GM21576 (cell line): ENCODE measurements around the gene BNIP2.
"Not testable (repeated sequence)": the region's sequence is repeated elsewhere in the genome, so short reads cannot be mapped to it uniquely, and the experiment has no call there.

Experiments used
- ATAC-seq: cut with Tn5 transposase; IDR thresholded peaks from one replicate; pipeline ENCODE4 v1.9.1; 2021; ENCODE audit warnings: mild to moderate bottlenecking, moderate library complexity; ENCODE audit not compliant: unreplicated experiment

Gene BNIP2

GRCh38 chr15:59689626-59690236 lies 611 bp upstream of the BNIP2 start:
- ATAC-seq, result no peak

- no peak for ATAC-seq
Observed at GRCh38 chr15:59688423-59688781, 718 bp downstream of the BNIP2 start.

- no peak for ATAC-seq
Observed at GRCh38 chr15:59687836-59688235, 1.3 kb downstream of the BNIP2 start.

- no peak for ATAC-seq
Observed at GRCh38 chr15:59686389-59686788, 2.7 kb downstream of the BNIP2 start.

- no peak for ATAC-seq
Observed at GRCh38 chr15:59685737-59686297, 3.3 kb downstream of the BNIP2 start.

- no peak for ATAC-seq
Observed at GRCh38 chr15:59680870-59681269, 8.2 kb downstream of the BNIP2 start.

GRCh38 chr15:59680346-59680745 lies 8.8 kb downstream of the BNIP2 start:
- ATAC-seq, result no peak

- no peak for ATAC-seq
Observed at GRCh38 chr15:59678620-59679019, 10.5 kb downstream of the BNIP2 start.

GRCh38 chr15:59678172-59678571 lies 10.9 kb downstream of the BNIP2 start:
- ATAC-seq, result no peak

- ATAC-seq, result no peak
Observed at GRCh38 chr15:59676565-59676964, 12.6 kb downstream of the BNIP2 start.

GRCh38 chr15:59674361-59674877 lies 14.7 kb downstream of the BNIP2 start:
- no peak for ATAC-seq

GRCh38 chr15:59668556-59668955 lies 20.6 kb downstream of the BNIP2 start:
- no peak for ATAC-seq

GRCh38 chr15:59662260-59662659 lies 26.9 kb downstream of the BNIP2 start:
- ATAC-seq, result no peak

- ATAC-seq, result no peak
Observed at GRCh38 chr15:59659366-59659765, 29.8 kb downstream of the BNIP2 start.

GRCh38 chr15:59657635-59658125 lies 31.4 kb downstream of the BNIP2 start:
- no peak for ATAC-seq

- ATAC-seq, result peak; percentile 93
Observed at GRCh38 chr15:59656897-59657634, 32.1 kb downstream of the BNIP2 start, which contains the start of gene GTF2A2. TSS of gene GTF2A2 (minus strand) at chr15:59657515. CDS start at chr15:59652277, 5,238 bp downstream.

GRCh38 chr15:59654046-59654445 lies 35.1 kb downstream of the BNIP2 start:
- no peak for ATAC-seq

- no peak for ATAC-seq
Observed at GRCh38 chr15:59649603-59650002, 39.5 kb downstream of the BNIP2 start.

- no peak for ATAC-seq
Observed at GRCh38 chr15:59647085-59647484, 42.0 kb downstream of the BNIP2 start.

GRCh38 chr15:59646277-59646676 lies 42.8 kb downstream of the BNIP2 start:
- ATAC-seq, result no peak

- ATAC-seq, result not testable (repeated sequence)
Observed at GRCh38 chr15:59645812-59646211, 43.3 kb downstream of the BNIP2 start.

- no peak for ATAC-seq
Observed at GRCh38 chr15:59644756-59645155, 44.4 kb downstream of the BNIP2 start.
